ENCODE measurements around the gene FAM131B. TPM values are rescaled to one million over a fixed set of nuclear protein-coding genes. Genes with fewer than 3 reads are reported as not detected.

FAM131B gene
- total and polyA plus RNA-seq, 9 of the 15 experiments (the other 6 are each of a cell fraction or from before 2014, with no cell fraction given), result 0.03 to 0.04 TPM; not detected in 7

DNA sequence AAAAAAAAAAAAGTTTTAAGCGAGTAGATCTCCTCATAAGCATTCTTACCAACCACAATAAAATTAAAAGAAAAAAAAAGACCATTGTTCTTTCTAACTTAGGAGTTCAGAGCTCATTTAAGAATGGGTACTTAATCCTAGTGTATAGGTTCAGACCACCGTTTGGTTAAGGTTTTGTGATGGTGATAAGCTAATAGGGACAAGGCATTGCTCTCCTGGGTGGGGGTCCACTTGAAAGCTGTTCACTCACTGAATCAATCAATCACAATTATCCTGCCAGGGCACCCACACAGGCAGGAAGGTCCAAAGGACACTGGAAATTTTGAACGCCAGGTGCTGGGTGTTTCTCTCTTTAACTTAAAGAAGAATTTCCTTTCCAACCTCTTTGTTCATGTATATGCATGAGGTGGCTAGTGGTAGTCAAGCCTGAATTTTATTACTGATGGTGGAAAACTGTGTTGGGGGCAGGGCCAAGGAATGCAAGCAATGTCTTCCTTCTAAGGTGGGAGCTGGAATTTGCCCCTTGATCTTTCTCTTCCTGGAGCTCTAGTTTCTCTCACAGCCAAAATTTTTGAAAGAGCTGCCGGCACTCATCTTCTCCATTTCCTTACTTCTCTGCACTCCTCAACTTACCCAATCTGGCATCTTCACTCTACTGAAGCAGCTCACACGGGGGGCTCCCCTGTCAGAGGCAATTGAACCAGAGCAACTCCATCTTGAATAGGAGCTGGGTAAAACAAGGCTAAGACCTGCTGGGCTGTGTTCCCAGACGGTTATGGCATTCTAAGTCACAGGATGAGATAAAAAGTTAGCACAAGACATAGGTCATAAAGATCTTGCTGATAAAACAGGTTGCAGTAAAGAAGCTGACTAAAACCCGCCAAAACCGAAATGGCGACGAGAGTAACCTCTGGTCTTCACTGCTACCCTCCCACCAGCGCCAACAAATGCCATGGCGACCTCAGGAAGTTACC is 7.5 kb upstream of the FAM131B start (continued):
- TF ChIP-seq ZNF609 (CRISPR knock-in tag; IDR thresholded peaks at IDR 0.05; ENCODE audit: borderline replicate concordance) (no peak), ZBED1 (IDR thresholded peaks at IDR 0.05) (no peak), TCF3 (CRISPR knock-in tag; IDR thresholded peaks at IDR 0.05) (no peak), NRF1 (conservative IDR thresholded peaks at IDR 0.05 in 1 of 2, IDR thresholded peaks at IDR 0.05 in 1 of 2) (no peak), E4F1 (CRISPR knock-in tag; IDR thresholded peaks at IDR 0.05; ENCODE audit: borderline replicate concordance) (peak; percentile 88), NR1H2 (CRISPR knock-in tag; IDR thresholded peaks at IDR 0.05) (no peak), FOS (IDR thresholded peaks at IDR 0.05; ENCODE audit: extremely low read depth, insufficient read length) (no peak), NFE2 (IDR thresholded peaks at IDR 0.05; ENCODE audit: low read depth) (no peak), NR3C1 (CRISPR knock-in tag; IDR thresholded peaks at IDR 0.05) (no peak), STAT5B (CRISPR knock-in tag; IDR thresholded peaks at IDR 0.05) (0 out of 2 replicates have a peak, but pooled peaks have one; percentile 54)
- TF ChIP-seq, protein P1, sequence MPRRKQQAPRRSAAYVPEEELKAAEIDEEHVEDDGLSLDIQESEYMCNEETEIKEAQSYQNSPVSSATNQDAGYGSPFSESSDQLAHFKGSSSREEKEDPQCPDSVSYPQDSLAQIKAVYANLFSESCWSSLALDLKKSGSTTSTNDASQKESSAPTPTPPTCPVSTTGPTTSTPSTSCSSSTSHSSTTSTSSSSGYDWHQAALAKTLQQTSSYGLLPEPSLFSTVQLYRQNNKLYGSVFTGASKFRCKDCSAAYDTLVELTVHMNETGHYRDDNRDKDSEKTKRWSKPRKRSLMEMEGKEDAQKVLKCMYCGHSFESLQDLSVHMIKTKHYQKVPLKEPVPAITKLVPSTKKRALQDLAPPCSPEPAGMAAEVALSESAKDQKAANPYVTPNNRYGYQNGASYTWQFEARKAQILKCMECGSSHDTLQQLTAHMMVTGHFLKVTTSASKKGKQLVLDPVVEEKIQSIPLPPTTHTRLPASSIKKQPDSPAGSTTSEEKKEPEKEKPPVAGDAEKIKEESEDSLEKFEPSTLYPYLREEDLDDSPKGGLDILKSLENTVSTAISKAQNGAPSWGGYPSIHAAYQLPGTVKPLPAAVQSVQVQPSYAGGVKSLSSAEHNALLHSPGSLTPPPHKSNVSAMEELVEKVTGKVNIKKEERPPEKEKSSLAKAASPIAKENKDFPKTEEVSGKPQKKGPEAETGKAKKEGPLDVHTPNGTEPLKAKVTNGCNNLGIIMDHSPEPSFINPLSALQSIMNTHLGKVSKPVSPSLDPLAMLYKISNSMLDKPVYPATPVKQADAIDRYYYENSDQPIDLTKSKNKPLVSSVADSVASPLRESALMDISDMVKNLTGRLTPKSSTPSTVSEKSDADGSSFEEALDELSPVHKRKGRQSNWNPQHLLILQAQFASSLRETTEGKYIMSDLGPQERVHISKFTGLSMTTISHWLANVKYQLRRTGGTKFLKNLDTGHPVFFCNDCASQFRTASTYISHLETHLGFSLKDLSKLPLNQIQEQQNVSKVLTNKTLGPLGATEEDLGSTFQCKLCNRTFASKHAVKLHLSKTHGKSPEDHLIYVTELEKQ (CRISPR knock-in tag; IDR thresholded peaks at IDR 0.05), result peak; percentile 99
- TF ChIP-seq, protein P2, sequence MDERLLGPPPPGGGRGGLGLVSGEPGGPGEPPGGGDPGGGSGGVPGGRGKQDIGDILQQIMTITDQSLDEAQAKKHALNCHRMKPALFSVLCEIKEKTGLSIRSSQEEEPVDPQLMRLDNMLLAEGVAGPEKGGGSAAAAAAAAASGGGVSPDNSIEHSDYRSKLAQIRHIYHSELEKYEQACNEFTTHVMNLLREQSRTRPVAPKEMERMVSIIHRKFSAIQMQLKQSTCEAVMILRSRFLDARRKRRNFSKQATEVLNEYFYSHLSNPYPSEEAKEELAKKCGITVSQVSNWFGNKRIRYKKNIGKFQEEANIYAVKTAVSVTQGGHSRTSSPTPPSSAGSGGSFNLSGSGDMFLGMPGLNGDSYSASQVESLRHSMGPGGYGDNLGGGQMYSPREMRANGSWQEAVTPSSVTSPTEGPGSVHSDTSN (CRISPR knock-in tag; IDR thresholded peaks at IDR 0.05; ENCODE audit: low read depth), result no peak
- TF ChIP-seq, protein P2 (tag; conservative IDR thresholded peaks at IDR 0.05; ENCODE audit: low read depth), result peak; percentile 65
